Hepatocyte (in vitro differentiated cells): ENCODE measurements around the gene LOX. TPM values are rescaled to one million over a fixed set of nuclear protein-coding genes. Genes with fewer than 3 reads are reported as not detected.

ENCODE experiments used
- DNase-seq: peaks from one replicate; pipeline ENCODE4 v3.0.0-alpha.2; 2016; ENCODE audit warnings: low spot score
- H2AFZ ChIP-seq: fragments of 200-600 bp; sonication (generic); 2 replicates; pipeline ENCODE4 v1.6.0; 2016; ENCODE audit warnings: antibody characterized with exemption, mild to moderate bottlenecking
- H3K27ac ChIP-seq: fragments of 200-600 bp; sonication (generic); 2 replicates; pipeline ENCODE4 v1.5.1; 2016; ENCODE audit warnings: mild to moderate bottlenecking
- H3K27me3 ChIP-seq: fragments of 200-600 bp; sonication (generic); 2 replicates; pipeline ENCODE4 v1.6.1; 2016
- H3K36me3 ChIP-seq: fragments of 200-600 bp; sonication (generic); replicated peaks from 2 replicates; pipeline ENCODE4 v1.5.1; 2016; ENCODE audit warnings: low read depth; ENCODE audit not compliant: insufficient read depth
- H3K4me1 ChIP-seq: fragments of 200-600 bp; sonication (generic); 2 replicates; pipeline ENCODE4 v1.5.1; 2016; ENCODE audit warnings: mild to moderate bottlenecking, moderate library complexity; ENCODE audit not compliant: insufficient read depth
- H3K4me2 ChIP-seq: fragments of 200-600 bp; sonication (generic); 2 replicates; pipeline ENCODE4 v1.6.0; 2016
- H3K4me3 ChIP-seq: fragments of 200-600 bp; sonication (generic); 2 replicates; pipeline ENCODE4 v1.5.1; 2016; ENCODE audit warnings: mild to moderate bottlenecking
- H3K79me2 ChIP-seq: fragments of 200-600 bp; sonication (generic); 2 replicates; pipeline ENCODE4 v1.6.0; 2017; ENCODE audit warnings: mild to moderate bottlenecking
- H3K9me2 ChIP-seq: fragments of 200-600 bp; sonication (generic); replicated peaks from 2 replicates; pipeline ENCODE4 v1.6.0; 2017; ENCODE audit warnings: mild to moderate bottlenecking; ENCODE audit not compliant: insufficient read depth
- H3K9me3 ChIP-seq: fragments of 200-600 bp; sonication (generic); 2 replicates; pipeline ENCODE4 v1.5.1; 2016; ENCODE audit warnings: low read depth, mild to moderate bottlenecking
- H4K20me1 ChIP-seq: fragments of 200-600 bp; sonication (generic); 2 replicates; pipeline ENCODE4 v1.6.0; 2016; ENCODE audit warnings: mild to moderate bottlenecking; ENCODE audit not compliant: insufficient read depth, poor library complexity, severe bottlenecking
- CTCF ChIP-seq: fragments of 200-600 bp; sonication (generic); IDR thresholded peaks from 2 replicates; pipeline ENCODE4 v1.5.1; 2016; ENCODE audit warnings: antibody characterized with exemption, mild to moderate bottlenecking; ENCODE audit not compliant: poor library complexity
- EZH2 ChIP-seq: fragments of 200-600 bp; sonication (generic); IDR thresholded peaks from 2 replicates; pipeline ENCODE4 v1.6.1; 2016; ENCODE audit warnings: antibody characterized with exemption, mild to moderate bottlenecking, borderline replicate concordance
- EZH2phosphoT487 ChIP-seq: fragments of 200-600 bp; sonication (generic); IDR thresholded peaks from one replicate; pipeline ENCODE4 v1.6.1; 2018; ENCODE audit warnings: antibody characterized with exemption, mild to moderate bottlenecking, low read depth, moderate library complexity; ENCODE audit not compliant: unreplicated experiment, severe bottlenecking
- WGBS: methylation state at CpG from one replicate; pipeline ENCODE4 v1.1.6; 2016; ENCODE audit warnings: low lambda C conversion rate; ENCODE audit errors: missing lambda C conversion rate; 5-methylcytosine and 5-hydroxymethylcytosine counted together
- polyA plus RNA-seq: library from polyadenylated mRNA; unstranded; fragments of >200 nt; fragmentation: Nextera tagmentation; extraction: Ambion mirVana; gene quantifications from 2 replicates; pipeline ENCODE4 v1.2.1, GENCODE V29; 2016
- total RNA-seq: library from RNA; depleted of rRNA; stranded (reverse); fragments of >200 nt; gene quantifications from 2 replicates; pipeline ENCODE4 v1.2.3, GENCODE V29; 2014

Gene LOX
- total and polyA plus RNA-seq, 2 experiments from 2014 or later = 120 to 216 TPM

- 69% methylated on average over 5 of the region's 5 CpGs for WGBS
- no peak for TF ChIP-seq EZH2phosphoT487
- TF ChIP-seq CTCF = no peak
- TF ChIP-seq EZH2 = no peak
- H3K27me3 ChIP-seq = peaks cover 9% of the 10 kb centered on the region
- no peaks in the 10 kb centered on the region for H4K20me1 ChIP-seq
- no peak overlapping the region for H3K4me3 ChIP-seq
- H3K79me2 ChIP-seq = no peaks in the 10 kb centered on the region
- no peaks in the 10 kb centered on the region for H3K36me3 ChIP-seq
- no peak overlapping the region for H3K27ac ChIP-seq
- no peak overlapping the region for H2AFZ ChIP-seq
- H3K9me3 ChIP-seq = no peaks in the 10 kb centered on the region
- DNase-seq = no peak
- H3K9me2 ChIP-seq = no peaks in the 10 kb centered on the region
- no peak overlapping the region for H3K4me2 ChIP-seq
- no peaks in the 10 kb centered on the region for H3K4me1 ChIP-seq
Measured at GRCh38 chr5:122111460-122111859, 33.4 kb upstream of the LOX start.

- no peak for DNase-seq
- Histone ChIP-seq H3K79me2 (no peaks in the 10 kb centered on the region), H3K9me3 (no peaks in the 10 kb centered on the region), H4K20me1 (no peaks in the 10 kb centered on the region), H3K9me2 (no peaks in the 10 kb centered on the region), H3K4me2 (no peak overlapping the region), H3K27me3 (peaks cover 9% of the 10 kb centered on the region), H3K27ac (no peak overlapping the region), H3K4me3 (no peak overlapping the region), H3K4me1 (no peaks in the 10 kb centered on the region), H2AFZ (no peak overlapping the region), H3K36me3 (no peaks in the 10 kb centered on the region)
- 34% methylated on average over 3 of the region's 3 CpGs for WGBS
- TF ChIP-seq EZH2phosphoT487 = no peak
- TF ChIP-seq CTCF = no peak
- TF ChIP-seq EZH2 = no peak
Measured at GRCh38 chr5:122110987-122111386, 32.9 kb upstream of the LOX start.

GRCh38 chr5:122107016-122107415 is 29.0 kb upstream of the LOX start:
- H3K79me2 ChIP-seq = no peaks in the 10 kb centered on the region
- WGBS = 90% methylated on average over 4 of the region's 4 CpGs

More at GRCh38 chr5:122107016-122107415, 29.0 kb upstream of the LOX start:
- Histone ChIP-seq H4K20me1 (no peaks in the 10 kb centered on the region), H3K4me3 (no peak overlapping the region), H3K9me3 (no peaks in the 10 kb centered on the region), H3K4me1 (no peaks in the 10 kb centered on the region), H3K27ac (no peak overlapping the region), H2AFZ (no peak overlapping the region), H3K4me2 (no peak overlapping the region), H3K27me3 (peaks cover 12% of the 10 kb centered on the region), H3K9me2 (no peaks in the 10 kb centered on the region), H3K36me3 (no peaks in the 10 kb centered on the region)
- DNase-seq = no peak
- TF ChIP-seq EZH2phosphoT487 (no peak), CTCF (no peak), EZH2 (no peak)
